Measurements from ENCODE around the gene UBE2L3.
"Not testable (repeated sequence)": the region's sequence is repeated elsewhere in the genome, so short reads cannot be mapped to it uniquely, and the experiment has no call there.

The UBE2L3 gene

GRCh38 chr22:21603973-21604372 lies 36.5 kb downstream of the UBE2L3 start:
- DNase-seq: no peak

DNA sequence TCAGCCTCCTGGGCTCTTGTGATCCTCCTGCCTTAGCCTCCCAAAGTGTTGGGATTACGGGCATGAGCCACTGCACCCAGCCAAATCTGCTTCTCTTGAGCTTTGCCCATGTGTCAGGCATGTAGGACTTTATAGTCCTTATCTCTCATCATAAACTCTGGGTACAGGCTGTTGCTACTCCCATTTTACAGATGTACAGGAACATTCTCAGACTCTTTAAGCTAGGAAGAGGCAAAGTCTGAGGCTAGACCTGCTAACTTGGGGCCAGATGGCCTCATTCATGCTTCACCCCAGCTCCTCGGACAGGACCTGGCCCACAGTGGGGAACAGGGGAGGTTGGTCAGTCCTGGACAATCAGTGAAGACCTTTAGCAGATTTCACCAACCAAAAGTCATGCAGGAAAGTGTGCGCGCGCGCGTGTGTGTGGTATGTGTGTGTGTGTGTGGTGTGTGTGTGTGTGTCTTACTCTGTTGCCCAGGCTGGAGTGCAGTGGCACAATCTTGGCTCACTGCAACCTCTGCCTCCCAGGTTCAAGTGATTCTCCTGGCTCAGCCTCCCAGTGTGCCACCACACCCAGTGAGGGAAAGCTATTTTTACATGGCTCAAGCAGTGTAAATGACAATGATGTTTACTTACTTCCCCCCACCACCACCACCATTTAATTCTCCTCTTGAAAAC lies 38.5 kb downstream of the UBE2L3 start:
- DNase-seq: no peak

- no peak for DNase-seq
Observed at GRCh38 chr22:21606775-21607174, 39.3 kb downstream of the UBE2L3 start.

DNA sequence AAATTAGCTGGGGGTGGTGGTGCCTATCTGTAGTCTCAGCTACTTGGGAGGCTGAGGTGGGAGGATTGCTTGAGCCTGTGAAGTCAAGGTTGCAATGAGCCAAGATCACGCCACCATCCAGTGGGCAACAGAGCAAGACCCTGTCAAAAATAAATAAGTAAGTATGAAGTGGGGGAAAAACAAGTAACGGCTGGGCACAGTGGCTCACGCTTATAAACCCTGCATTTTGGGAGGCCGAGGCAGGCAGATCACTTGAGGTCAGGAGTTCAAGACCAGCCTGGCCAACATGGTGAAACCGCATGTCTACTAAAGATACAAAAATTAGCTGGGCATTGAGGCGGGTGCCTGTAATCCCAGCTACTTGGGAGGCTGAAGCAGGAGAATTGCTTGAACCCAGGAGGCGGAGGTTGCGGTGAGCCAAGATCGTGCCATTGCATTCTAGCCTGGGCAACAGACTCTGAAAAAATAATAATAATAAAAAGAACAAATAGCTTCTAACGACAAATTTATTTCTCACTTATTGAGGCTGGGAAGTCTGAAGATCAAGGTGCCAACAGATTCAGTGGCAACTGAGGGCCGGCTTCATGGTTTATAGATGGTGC lies 42.1 kb downstream of the UBE2L3 start:
- DNase-seq: not testable (repeated sequence)

DNA sequence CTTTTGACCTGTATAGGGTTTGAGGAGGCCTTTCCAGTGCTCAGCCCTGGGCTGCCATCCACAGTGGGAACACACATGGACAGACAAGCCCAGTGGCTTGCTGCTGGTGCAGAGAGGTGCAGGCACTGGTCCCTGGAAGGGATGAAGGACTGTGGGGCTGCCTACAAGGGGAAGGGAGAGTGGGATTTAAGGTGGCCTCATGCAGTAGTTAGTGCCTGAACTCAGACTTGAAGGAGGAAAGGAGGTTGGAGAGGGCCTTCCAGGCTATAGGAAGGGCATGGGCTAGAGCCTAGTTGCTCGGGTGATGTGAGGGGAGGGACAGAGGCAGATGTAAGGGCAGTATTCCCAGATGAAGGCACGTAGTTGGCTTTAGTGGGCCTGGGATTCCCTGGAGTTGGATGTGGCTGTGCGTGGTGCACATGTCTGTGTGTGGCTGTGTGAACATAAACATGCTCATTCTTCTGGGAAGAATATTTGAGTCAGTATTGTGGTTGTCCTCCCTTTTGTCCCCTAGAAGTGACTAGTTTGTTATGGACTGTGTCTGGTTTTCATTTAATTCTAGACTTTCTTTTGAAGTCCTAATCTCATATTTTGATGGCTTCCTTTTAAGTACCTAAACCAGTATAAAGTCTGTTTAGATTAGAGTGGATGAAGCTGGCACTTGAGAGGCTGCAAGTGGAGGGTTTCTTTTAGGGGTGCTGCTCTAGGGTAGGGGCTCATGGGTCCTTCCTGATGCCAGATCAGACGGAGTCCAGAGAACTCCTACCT lies 43.9 kb downstream of the UBE2L3 start:
- no peak for DNase-seq

DNA sequence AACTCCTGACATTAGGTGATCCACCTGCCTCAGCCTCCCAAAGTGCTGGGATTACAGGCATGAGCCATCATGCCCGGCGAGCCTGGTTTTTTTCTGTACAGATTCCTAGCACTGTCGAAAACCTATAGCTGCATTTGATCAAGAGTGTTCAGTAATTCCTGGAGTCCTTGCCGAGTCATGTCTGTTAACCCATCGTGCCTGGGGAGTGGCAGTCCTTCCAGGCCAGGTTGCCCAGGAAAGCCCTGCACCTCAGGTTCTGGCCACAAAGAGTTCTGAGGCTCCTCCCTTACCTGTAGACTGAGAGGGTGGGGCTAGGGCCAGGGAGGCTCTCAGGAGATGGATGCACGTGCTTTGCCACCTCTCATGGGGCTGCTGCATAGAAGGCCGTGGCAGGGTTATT lies 45.3 kb downstream of the UBE2L3 start:
- no peak for DNase-seq

DNA sequence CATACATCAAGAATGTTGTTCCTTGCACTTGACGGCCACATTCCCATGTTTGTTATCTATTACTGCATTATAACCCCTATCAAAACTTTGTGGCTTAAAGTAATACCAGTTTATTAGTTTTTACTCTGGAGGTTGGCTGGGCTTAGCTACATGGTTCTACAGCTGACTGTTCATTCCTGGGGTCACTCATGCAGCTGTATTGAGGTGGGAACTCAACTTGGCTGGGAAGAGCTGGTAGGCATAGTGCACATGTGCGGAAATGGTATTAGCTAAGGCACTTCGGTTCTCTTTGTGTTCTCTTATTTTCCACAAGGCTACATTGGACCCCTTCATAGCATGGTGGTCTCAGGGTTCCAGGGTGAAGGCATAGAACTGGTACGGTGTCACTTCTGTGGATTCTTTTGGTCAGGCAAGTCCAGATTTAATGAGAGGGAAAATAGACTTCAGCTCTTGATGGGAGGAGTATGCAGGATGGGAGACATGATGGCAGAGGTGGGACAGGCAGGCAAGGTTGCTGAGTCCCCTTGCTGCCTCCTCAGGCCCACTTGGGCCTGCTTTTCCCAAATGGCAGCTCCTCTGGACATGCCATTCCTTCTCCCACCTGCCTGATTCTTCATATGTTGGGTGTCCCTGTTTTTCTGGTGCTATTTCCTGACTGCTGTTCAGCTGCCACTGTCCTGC lies 46.2 kb downstream of the UBE2L3 start:
- DNase-seq: no peak

GRCh38 chr22:21615731-21616130 lies 48.2 kb downstream of the UBE2L3 start:
- no peak for DNase-seq

- not testable (repeated sequence) for DNase-seq
Observed at GRCh38 chr22:21617337-21617736, 49.8 kb downstream of the UBE2L3 start.

DNA sequence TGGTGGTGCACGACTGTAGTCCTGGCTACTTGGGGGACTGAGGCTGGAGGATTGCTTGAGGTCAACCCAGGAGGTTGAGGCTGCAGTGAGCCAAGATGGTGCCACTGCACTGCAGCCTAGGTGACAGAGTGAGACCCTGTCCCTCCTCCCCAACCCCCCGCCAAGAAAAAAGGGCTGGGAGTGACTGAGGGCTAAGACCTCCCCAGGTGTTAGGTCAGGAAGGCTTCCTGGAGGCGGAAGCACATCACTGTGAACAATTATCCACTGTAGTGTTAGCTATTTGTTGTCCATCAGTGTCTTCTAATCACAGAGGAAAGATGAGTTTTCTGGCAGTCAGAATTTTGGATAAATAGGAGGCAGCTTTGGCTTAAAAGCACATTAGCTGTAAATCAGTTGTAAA lies 53.5 kb downstream of the UBE2L3 start:
- DNase-seq: no peak

DNA sequence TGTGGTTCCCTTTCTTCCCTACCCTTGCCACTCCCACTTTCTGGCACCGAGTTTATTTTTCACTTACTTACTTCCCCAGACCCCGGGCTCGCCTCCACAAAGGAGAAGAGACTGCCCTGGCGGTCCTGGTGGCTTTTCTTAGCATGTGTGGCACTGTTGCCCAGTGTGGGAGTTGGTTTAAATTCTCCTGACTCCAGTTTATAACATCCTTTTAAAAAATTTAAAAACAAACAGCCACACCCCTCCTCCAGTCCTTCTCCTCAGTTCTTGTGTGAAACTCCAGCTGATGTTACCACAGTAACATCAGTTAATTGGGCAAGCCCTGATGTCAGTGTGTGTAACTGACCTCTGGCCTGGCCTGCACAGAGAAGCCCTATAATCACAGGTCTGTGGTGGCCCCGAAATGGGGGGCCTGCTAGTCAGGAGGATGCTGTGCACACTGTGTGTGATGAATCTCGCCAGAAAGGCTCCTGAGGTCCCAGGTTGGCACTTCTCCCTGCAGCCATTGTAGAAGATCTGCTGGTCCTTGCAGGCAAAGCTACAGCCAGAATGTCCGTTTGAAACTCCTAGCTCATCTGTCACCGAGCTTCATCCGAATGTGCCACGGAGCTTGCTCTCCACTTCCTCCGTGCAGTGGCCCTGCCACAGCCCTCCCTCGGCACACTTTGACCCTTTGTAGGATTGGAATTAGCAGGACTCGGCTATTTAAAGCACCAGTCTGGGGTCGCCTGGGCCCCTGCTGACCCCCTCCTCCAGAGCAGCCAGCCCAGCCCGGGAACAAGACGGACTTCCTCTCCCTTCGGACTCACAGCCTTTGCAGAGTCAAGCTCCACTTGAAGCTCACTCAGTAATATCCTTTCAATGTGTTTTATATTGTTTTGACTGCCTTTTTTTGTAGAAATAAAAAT lies 54.8 kb downstream of the UBE2L3 start:
- DNase-seq: no peak

GRCh38 chr22:21622919-21623647 lies 55.6 kb downstream of the UBE2L3 start:
- no peak for DNase-seq

DNA sequence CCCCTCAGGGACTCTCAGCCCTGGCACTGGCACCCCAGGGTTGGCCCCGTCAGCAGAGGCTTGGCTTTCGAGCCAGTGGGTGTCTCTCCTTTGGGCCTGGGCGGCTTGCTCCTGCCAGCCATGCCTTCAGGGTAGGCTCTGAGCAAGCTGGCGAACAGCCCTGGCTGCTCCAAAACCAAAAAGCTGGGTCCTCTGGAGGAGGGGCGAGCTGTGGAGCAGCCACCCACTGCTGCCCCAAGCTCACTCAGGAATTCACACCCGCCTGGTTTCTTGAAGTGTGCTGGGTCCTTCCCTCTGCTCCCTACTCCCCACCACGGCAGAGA lies 56.1 kb downstream of the UBE2L3 start:
- DNase-seq: no peak

DNA sequence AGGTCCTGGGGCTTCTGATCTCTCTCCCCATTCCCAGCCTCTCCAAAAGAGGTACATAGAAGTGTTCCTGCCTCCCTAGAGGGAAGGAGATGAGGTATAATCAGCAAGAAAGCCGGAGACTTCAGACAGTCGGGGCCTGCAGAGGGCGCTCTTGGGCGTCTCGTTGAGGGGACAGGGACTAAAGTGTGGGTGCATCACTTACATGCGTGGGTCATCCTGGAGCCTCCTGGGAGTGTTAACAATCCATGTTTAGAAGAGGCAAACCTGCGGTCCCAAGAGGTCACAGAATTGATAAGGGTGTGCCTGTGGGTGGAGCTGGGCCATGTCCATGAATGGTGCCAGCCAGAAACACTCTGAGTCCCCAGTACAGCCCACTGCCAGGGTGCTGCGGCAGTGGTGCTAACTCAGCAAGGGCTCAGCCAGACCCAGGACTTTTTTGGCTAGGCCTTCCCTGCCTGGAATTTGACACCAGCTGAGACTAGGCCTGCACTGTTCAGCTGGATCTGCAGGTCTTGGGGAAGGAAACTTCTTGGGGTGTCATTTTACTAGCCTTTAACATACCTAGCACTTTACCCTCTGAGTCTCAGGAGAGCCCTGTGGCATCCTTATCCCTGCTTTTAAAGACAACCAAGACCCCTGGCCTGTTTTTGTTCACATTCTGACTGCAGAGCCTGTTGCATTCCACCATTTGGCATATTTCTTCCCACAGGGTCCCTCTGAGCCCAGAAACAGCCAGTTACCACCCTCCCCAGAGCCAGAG lies 56.8 kb downstream of the UBE2L3 start:
- peak; percentile 31 to 36 for DNase-seq

GRCh38 chr22:21624880-21625791 lies 57.6 kb downstream of the UBE2L3 start:
- no peak for DNase-seq

DNA sequence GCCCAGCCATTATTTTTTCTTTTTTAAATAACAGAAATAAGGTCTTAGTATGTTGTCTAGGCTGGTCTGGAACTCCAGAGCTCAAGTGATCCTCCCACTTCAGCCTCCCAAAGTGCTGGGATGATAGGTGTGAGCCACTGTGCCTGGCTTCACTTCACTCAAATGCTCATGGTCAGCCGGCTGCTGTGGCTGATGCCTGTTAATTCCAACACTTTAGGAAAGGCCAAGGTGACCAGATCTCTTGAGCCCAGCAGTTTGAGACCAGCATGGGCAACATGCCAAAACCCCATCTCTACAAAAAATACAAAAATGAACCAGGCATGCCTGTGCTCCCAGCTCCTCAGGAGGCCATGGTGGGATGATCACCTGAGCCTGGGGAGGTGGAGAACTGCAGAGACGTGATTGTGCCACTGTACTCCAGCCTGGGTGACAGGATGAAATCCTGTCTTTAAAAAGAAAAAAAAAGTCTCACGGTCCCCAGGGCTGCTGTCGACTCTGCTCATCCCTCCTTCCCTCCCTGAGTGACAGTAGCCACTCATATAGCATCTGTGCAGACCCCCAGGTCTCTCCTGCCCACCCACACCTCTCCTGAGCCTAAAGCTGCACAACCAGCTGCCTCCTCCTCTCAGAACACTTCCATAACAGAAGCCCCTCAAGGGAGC lies 58.7 kb downstream of the UBE2L3 start:
- no peak for DNase-seq

DNA sequence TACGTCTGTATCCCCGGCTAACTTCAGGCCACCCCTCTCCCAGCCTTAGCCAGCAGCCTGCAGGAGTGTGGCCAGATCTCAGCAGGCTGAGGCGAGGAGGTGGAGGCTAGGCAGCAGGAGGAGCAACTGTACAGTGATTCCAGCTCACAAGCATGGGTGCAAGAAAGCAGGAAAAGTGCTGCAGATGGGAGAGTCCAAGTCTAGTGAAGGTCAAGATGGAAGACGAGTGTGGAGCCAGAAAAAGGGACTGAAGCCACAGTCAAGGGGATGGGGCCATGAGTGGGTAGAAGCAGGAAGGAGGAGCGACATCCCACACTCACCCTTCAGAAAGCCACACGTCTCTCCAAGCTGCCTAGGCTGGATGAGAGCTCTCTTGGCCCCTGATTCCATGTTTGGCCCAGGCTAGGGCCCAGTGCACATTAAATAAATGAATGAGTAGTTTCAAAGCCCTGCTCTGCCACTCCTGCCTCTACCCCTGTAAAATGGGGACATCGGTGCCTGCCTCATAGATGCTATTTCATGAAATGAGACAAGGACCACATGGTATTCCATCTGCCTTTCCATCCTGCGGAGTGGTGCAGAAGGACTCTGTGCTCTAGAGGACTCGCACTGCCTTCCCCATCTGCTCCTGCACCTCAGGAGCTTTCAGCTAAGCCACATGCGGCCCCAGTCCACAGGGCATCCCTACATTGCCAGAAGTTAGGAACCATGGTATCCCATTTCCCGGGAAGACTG lies 59.4 kb downstream of the UBE2L3 start:
- no peak for DNase-seq

- no peak for DNase-seq
Observed at GRCh38 chr22:21628386-21629254, 61.1 kb downstream of the UBE2L3 start.
